AG04449 (cell line): ENCODE measurements around the gene GPR21.

Source experiments
- CTCF ChIA-PET: fragments of 350-600 bp; formaldehyde crosslinking; extraction: SDS; loops from one replicate; lab custom pipeline; 2021; ENCODE audit warnings: antibody characterized with exemption; lab: Yijun Ruan, JAX
- POLR2A ChIA-PET: fragments of 400-600, 350-600 bp; formaldehyde crosslinking; extraction: SDS; loops from one replicate; lab custom pipeline; 2020; ENCODE audit warnings: antibody characterized with exemption, inconsistent platforms; lab: Yijun Ruan, JAX
- DNase-seq: peaks from one replicate; pipeline ENCODE4 v3.0.0-alpha.2; 2010; ENCODE audit warnings: low read depth, low spot score
- H3K4me3 ChIP-seq: 2 replicates; pipeline ENCODE4 v1.5.1; 2011; ENCODE audit warnings: low read depth, mild to moderate bottlenecking, control low read depth, low read length
- CTCF ChIP-seq: IDR thresholded peaks from one replicate; pipeline ENCODE4 v1.5.1; 2011; ENCODE audit warnings: mild to moderate bottlenecking, moderate library complexity, low read length, control low read depth, inconsistent platforms; ENCODE audit not compliant: insufficient read depth; ENCODE audit errors: missing control alignments

Gene GPR21

GRCh38 chr9:123026425-123026824 is 7.0 kb upstream of the GPR21 start:
- no peak for TF ChIP-seq CTCF
- CTCF ChIA-PET: no interaction called here
- POLR2A ChIA-PET: no interaction called here
- no peak for DNase-seq
- no peak overlapping the region for H3K4me3 ChIP-seq

GRCh38 chr9:123027517-123027916 is 6.0 kb upstream of the GPR21 start:
- no peak for DNase-seq
- H3K4me3 ChIP-seq: no peak overlapping the region
- ChIA-PET CTCF (no interaction called here), POLR2A (no interaction called here)
- no peak for TF ChIP-seq CTCF

GRCh38 chr9:123028136-123028535 is 5.3 kb upstream of the GPR21 start:
- CTCF ChIA-PET: no interaction called here
- no peak overlapping the region for H3K4me3 ChIP-seq
- no peak for DNase-seq
- no peak for TF ChIP-seq CTCF
- POLR2A ChIA-PET: no interaction called here

- ChIA-PET POLR2A (no interaction called here), CTCF (no interaction called here)
- TF ChIP-seq CTCF: no peak
- no peak for DNase-seq
- H3K4me3 ChIP-seq: no peak overlapping the region
Observed at GRCh38 chr9:123028973-123029372, 4.5 kb upstream of the GPR21 start.

- ChIA-PET POLR2A (no interaction called here), CTCF (interaction anchor here (1.0 kb wide), 1 partner anchor 10 kb away, joined by 3 read pairs; no protein-coding TSS in a partner anchor)
- no peak overlapping the region for H3K4me3 ChIP-seq
- DNase-seq: no peak
- no peak for TF ChIP-seq CTCF
Observed at GRCh38 chr9:123031963-123032362, 1.5 kb upstream of the GPR21 start.

GRCh38 chr9:123033864-123034601 is 566 bp downstream of the GPR21 start:
- CTCF ChIA-PET: interaction anchor here (1.5 kb wide), 1 partner anchor 8 kb away, joined by 6 read pairs; no protein-coding TSS in a partner anchor
- DNase-seq: no peak
- POLR2A ChIA-PET: no interaction called here
- TF ChIP-seq CTCF: no peak
- no peak overlapping the region for H3K4me3 ChIP-seq
